Measurements from ENCODE around the gene ANKRD39. TPM values are rescaled to one million over a fixed set of nuclear protein-coding genes. Genes with fewer than 3 reads are reported as not detected.

Gene ANKRD39
- total and polyA plus RNA-seq, 10 of the 15 experiments (the other 5 are each of a cell fraction or from before 2014, with no cell fraction given), result 7.4 to 36.2 (median 23.7) TPM

DNA sequence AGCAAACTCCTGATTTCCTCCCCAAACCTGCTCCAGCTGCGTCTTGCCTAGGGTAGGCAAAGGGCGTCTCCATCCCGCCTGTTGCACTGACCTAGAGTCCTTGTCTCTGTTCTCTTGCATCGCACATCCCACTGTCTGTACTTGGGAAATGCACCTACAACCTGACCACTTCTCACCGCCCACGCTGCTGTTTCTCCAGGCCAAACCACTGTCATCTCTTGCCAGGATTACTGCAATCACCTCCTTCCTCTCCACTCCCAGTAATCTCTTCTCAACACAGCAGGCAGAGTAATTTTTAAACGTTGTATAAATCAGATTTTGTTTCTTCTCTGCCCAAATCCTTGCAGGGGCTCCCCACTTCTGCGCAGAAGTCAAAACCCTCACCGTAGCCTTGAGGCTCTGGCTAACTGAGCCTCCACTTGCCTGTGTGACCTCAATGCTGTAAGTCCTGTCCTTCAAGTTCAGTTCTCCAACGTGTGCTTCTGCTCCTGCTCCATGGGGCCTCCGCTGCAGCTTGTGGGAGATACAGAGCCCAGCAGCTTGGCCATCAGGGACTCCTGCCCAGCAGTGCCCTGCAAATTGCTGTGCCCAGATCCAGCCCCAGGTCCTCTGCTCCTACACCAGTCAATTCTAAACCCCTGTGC, 39.8 kb upstream of the ANKRD39 start (continued):
- TF ChIP-seq, protein P1, sequence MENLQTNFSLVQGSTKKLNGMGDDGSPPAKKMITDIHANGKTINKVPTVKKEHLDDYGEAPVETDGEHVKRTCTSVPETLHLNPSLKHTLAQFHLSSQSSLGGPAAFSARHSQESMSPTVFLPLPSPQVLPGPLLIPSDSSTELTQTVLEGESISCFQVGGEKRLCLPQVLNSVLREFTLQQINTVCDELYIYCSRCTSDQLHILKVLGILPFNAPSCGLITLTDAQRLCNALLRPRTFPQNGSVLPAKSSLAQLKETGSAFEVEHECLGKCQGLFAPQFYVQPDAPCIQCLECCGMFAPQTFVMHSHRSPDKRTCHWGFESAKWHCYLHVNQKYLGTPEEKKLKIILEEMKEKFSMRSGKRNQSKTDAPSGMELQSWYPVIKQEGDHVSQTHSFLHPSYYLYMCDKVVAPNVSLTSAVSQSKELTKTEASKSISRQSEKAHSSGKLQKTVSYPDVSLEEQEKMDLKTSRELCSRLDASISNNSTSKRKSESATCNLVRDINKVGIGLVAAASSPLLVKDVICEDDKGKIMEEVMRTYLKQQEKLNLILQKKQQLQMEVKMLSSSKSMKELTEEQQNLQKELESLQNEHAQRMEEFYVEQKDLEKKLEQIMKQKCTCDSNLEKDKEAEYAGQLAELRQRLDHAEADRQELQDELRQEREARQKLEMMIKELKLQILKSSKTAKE (IDR thresholded peaks at IDR 0.05; ENCODE audit: low read depth, poor library complexity, severe bottlenecking), result no peak
- TF ChIP-seq EP300 (IDR thresholded peaks at IDR 0.05; ENCODE audit: borderline replicate concordance in 1 of 2, control insufficient read depth in 1 of 2, low read depth in 2 of 2, low read length in 2 of 2) (no peak), SRF (IDR thresholded peaks at IDR 0.05; ENCODE audit: low read depth in 2 of 2, low read length in 2 of 2) (no peak), SMAD5 (IDR thresholded peaks at IDR 0.05; ENCODE audit: low read depth) (no peak), PAX5 (IDR thresholded peaks at IDR 0.05; ENCODE audit: borderline replicate concordance, low read depth, low read length) (no peak)
- TF ChIP-seq, protein P2, sequence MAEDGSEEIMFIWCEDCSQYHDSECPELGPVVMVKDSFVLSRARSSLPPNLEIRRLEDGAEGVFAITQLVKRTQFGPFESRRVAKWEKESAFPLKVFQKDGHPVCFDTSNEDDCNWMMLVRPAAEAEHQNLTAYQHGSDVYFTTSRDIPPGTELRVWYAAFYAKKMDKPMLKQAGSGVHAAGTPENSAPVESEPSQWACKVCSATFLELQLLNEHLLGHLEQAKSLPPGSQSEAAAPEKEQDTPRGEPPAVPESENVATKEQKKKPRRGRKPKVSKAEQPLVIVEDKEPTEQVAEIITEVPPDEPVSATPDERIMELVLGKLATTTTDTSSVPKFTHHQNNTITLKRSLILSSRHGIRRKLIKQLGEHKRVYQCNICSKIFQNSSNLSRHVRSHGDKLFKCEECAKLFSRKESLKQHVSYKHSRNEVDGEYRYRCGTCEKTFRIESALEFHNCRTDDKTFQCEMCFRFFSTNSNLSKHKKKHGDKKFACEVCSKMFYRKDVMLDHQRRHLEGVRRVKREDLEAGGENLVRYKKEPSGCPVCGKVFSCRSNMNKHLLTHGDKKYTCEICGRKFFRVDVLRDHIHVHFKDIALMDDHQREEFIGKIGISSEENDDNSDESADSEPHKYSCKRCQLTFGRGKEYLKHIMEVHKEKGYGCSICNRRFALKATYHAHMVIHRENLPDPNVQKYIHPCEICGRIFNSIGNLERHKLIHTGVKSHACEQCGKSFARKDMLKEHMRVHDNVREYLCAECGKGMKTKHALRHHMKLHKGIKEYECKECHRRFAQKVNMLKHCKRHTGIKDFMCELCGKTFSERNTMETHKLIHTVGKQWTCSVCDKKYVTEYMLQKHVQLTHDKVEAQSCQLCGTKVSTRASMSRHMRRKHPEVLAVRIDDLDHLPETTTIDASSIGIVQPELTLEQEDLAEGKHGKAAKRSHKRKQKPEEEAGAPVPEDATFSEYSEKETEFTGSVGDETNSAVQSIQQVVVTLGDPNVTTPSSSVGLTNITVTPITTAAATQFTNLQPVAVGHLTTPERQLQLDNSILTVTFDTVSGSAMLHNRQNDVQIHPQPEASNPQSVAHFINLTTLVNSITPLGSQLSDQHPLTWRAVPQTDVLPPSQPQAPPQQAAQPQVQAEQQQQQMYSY (CRISPR knock-in tag; IDR thresholded peaks at IDR 0.05), result no peak
- TF ChIP-seq, protein P3, sequence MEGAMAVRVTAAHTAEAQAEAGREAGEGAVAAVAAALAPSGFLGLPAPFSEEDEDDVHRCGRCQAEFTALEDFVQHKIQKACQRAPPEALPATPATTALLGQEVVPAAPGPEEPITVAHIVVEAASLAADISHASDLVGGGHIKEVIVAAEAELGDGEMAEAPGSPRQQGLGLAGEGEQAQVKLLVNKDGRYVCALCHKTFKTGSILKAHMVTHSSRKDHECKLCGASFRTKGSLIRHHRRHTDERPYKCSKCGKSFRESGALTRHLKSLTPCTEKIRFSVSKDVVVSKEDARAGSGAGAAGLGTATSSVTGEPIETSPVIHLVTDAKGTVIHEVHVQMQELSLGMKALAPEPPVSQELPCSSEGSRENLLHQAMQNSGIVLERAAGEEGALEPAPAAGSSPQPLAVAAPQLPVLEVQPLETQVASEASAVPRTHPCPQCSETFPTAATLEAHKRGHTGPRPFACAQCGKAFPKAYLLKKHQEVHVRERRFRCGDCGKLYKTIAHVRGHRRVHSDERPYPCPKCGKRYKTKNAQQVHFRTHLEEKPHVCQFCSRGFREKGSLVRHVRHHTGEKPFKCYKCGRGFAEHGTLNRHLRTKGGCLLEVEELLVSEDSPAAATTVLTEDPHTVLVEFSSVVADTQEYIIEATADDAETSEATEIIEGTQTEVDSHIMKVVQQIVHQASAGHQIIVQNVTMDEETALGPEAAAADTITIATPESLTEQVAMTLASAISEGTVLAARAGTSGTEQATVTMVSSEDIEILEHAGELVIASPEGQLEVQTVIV (IDR thresholded peaks at IDR 0.05; ENCODE audit: borderline replicate concordance, partially characterized antibody), result no peak

All from GM12878 (cell line).